ENCODE measurements around the gene CDKN1A.

CDKN1A gene

GRCh38 chr6:36674942-36675341, 3.6 kb upstream of the CDKN1A start:
- DNase-seq (ENCODE audit: insufficient read length, low spot score) (no peak), FAIRE-seq (no peak)
- TF ChIP-seq PAX5 (IDR thresholded peaks at IDR 0.05; ENCODE audit: insufficient read depth, low read length, severe bottlenecking) (no peak), POLR2A (IDR thresholded peaks at IDR 0.05; ENCODE audit: low read depth, low read length) (no peak), POU2F2 (IDR thresholded peaks at IDR 0.05; ENCODE audit: low read depth, low read length) (no peak), SPI1 (IDR thresholded peaks at IDR 0.05; ENCODE audit: low read depth, low read length) (no peak), TAF1 (IDR thresholded peaks at IDR 0.05; ENCODE audit: low read depth, low read length) (no peak), POLR2AphosphoS5 (IDR thresholded peaks at IDR 0.05; ENCODE audit: low read depth, low read length) (no peak)

GRCh38 chr6:36676141-36677058, 2.1 kb upstream of the CDKN1A start:
- TF ChIP-seq POLR2AphosphoS5 (IDR thresholded peaks at IDR 0.05; ENCODE audit: low read depth, low read length) (no peak), POLR2A (IDR thresholded peaks at IDR 0.05; ENCODE audit: low read depth, low read length) (peak; percentile 43; the same call in 1 of the 2 replicates), POU2F2 (IDR thresholded peaks at IDR 0.05; ENCODE audit: low read depth, low read length) (0 out of 2 replicates have a peak, but pooled peaks have one; percentile 47), SPI1 (IDR thresholded peaks at IDR 0.05; ENCODE audit: low read depth, low read length) (peak; percentile 86), TAF1 (IDR thresholded peaks at IDR 0.05; ENCODE audit: low read depth, low read length) (peak; percentile 55; the same call in 1 of the 2 replicates)
- peak; percentile 51 for FAIRE-seq
- DNase-seq (ENCODE audit: insufficient read length, low spot score): no peak

GRCh38 chr6:36677059-36677749, 1.3 kb upstream of the CDKN1A start:
- DNase-seq (ENCODE audit: insufficient read length, low spot score): no peak
- no peak for FAIRE-seq
- TF ChIP-seq TAF1 (IDR thresholded peaks at IDR 0.05; ENCODE audit: low read depth, low read length) (no peak), PAX5 (IDR thresholded peaks at IDR 0.05; ENCODE audit: insufficient read depth, low read length, severe bottlenecking) (no peak), POLR2AphosphoS5 (IDR thresholded peaks at IDR 0.05; ENCODE audit: low read depth, low read length) (no peak), POLR2A (IDR thresholded peaks at IDR 0.05; ENCODE audit: low read depth, low read length) (no peak), POU2F2 (IDR thresholded peaks at IDR 0.05; ENCODE audit: low read depth, low read length) (no peak), SPI1 (IDR thresholded peaks at IDR 0.05; ENCODE audit: low read depth, low read length) (no peak)

GRCh38 chr6:36677753-36678487, 594 bp upstream of the CDKN1A start:
- DNase-seq (ENCODE audit: insufficient read length, low spot score) (no peak), FAIRE-seq (peak; percentile 35)

GRCh38 chr6:36679043-36679833, 724 bp downstream of the CDKN1A start:
- FAIRE-seq: no peak
- TF ChIP-seq POLR2AphosphoS5 (IDR thresholded peaks at IDR 0.05; ENCODE audit: low read depth, low read length) (peak; percentile 74; the same call in 1 of the 2 replicates), SPI1 (IDR thresholded peaks at IDR 0.05; ENCODE audit: low read depth, low read length) (no peak), PAX5 (IDR thresholded peaks at IDR 0.05; ENCODE audit: insufficient read depth, low read length, severe bottlenecking) (no peak), POLR2A (IDR thresholded peaks at IDR 0.05; ENCODE audit: low read depth, low read length) (peak; percentile 60; the same call in 1 of the 2 replicates), TAF1 (IDR thresholded peaks at IDR 0.05; ENCODE audit: low read depth, low read length) (no peak), POU2F2 (IDR thresholded peaks at IDR 0.05; ENCODE audit: low read depth, low read length) (no peak)
- DNase-seq (ENCODE audit: insufficient read length, low spot score): no peak

More at GRCh38 chr6:36677753-36678487, 594 bp upstream of the CDKN1A start:
- TF ChIP-seq SPI1 (IDR thresholded peaks at IDR 0.05; ENCODE audit: low read depth, low read length) (no peak), POU2F2 (IDR thresholded peaks at IDR 0.05; ENCODE audit: low read depth, low read length) (no peak), POLR2A (IDR thresholded peaks at IDR 0.05; ENCODE audit: low read depth, low read length) (no peak), PAX5 (IDR thresholded peaks at IDR 0.05; ENCODE audit: insufficient read depth, low read length, severe bottlenecking) (no peak), TAF1 (IDR thresholded peaks at IDR 0.05; ENCODE audit: low read depth, low read length) (no peak), POLR2AphosphoS5 (IDR thresholded peaks at IDR 0.05; ENCODE audit: low read depth, low read length) (no peak)

- no peak for DNase-seq (ENCODE audit: insufficient read length, low spot score)
- no peak; the same call in 1 of the 2 replicates for TF ChIP-seq POLR2A (IDR thresholded peaks at IDR 0.05; ENCODE audit: low read depth, low read length)
- TF ChIP-seq SPI1 (IDR thresholded peaks at IDR 0.05; ENCODE audit: low read depth, low read length): peak; percentile 65
- FAIRE-seq: peak; percentile 87
Observed at GRCh38 chr6:36682328-36683144, 4.0 kb downstream of the CDKN1A start.

- DNase-seq (ENCODE audit: insufficient read length, low spot score) (no peak), FAIRE-seq (no peak)
- no peak for TF ChIP-seq TAF1 (IDR thresholded peaks at IDR 0.05; ENCODE audit: low read depth, low read length)
- no peak for TF ChIP-seq POLR2A (IDR thresholded peaks at IDR 0.05; ENCODE audit: low read depth, low read length)
- TF ChIP-seq PAX5 (IDR thresholded peaks at IDR 0.05; ENCODE audit: insufficient read depth, low read length, severe bottlenecking): no peak
- no peak for TF ChIP-seq SPI1 (IDR thresholded peaks at IDR 0.05; ENCODE audit: low read depth, low read length)
- TF ChIP-seq POU2F2 (IDR thresholded peaks at IDR 0.05; ENCODE audit: low read depth, low read length): no peak
- no peak for TF ChIP-seq POLR2AphosphoS5 (IDR thresholded peaks at IDR 0.05; ENCODE audit: low read depth, low read length)
Observed at GRCh38 chr6:36683145-36683655, 4.7 kb downstream of the CDKN1A start.
